Activated CD4-positive, CD25-positive, alpha-beta regulatory T cell treated with anti-CD3 and anti-CD28 coated beads, Interleukin-2, amount 50 U/mL, for 16 hours (primary cell): ENCODE measurements around the gene ARHGAP33.
A peak's percentile ranks its signal among the peaks of the same experiment; 100 is the strongest.

Source experiments
- DNase-seq: peaks from one replicate; pipeline ENCODE4 v3.0.0-alpha.2; 2020; ENCODE audit warnings: low read depth, low spot score

The ARHGAP33 gene

GRCh38 chr19:35775298-35776101 is at the start of gene ARHGAP33:
TSS of gene ARHGAP33 (plus strand) at chr19:35775564. CDS start at chr19:35775659, 95 bp downstream.
- DNase-seq = peak; percentile 97

GRCh38 chr19:35727053-35727955 is 48.1 kb upstream of the ARHGAP33 start:
- no peak for DNase-seq

GRCh38 chr19:35727956-35728706 is 47.2 kb upstream of the ARHGAP33 start:
- DNase-seq = no peak

- DNase-seq = no peak
Observed at GRCh38 chr19:35729021-35729420, 46.3 kb upstream of the ARHGAP33 start.

GRCh38 chr19:35729763-35730162 is 45.6 kb upstream of the ARHGAP33 start:
- DNase-seq = no peak

- no peak for DNase-seq
Observed at GRCh38 chr19:35730326-35730725, 45.0 kb upstream of the ARHGAP33 start.

- DNase-seq = no peak
Observed at GRCh38 chr19:35731353-35731752, 44.0 kb upstream of the ARHGAP33 start.

- DNase-seq = no peak
Observed at GRCh38 chr19:35731779-35732405, 43.5 kb upstream of the ARHGAP33 start.

- no peak for DNase-seq
Observed at GRCh38 chr19:35732540-35733179, 42.7 kb upstream of the ARHGAP33 start.

GRCh38 chr19:35733180-35734125 is 41.9 kb upstream of the ARHGAP33 start:
- DNase-seq = no peak

GRCh38 chr19:35734273-35734672 is 41.1 kb upstream of the ARHGAP33 start:
- no peak for DNase-seq

- no peak for DNase-seq
Observed at GRCh38 chr19:35734889-35735288, 40.5 kb upstream of the ARHGAP33 start.

- DNase-seq = no peak
Observed at GRCh38 chr19:35736913-35737886, 38.2 kb upstream of the ARHGAP33 start.

- DNase-seq = no peak
Observed at GRCh38 chr19:35738021-35738886, 37.1 kb upstream of the ARHGAP33 start.

GRCh38 chr19:35738887-35739229 is 36.5 kb upstream of the ARHGAP33 start:
- no peak for DNase-seq

- DNase-seq = no peak
Observed at GRCh38 chr19:35739275-35740107, 35.9 kb upstream of the ARHGAP33 start.

- DNase-seq = no peak
Observed at GRCh38 chr19:35740108-35740422, 35.3 kb upstream of the ARHGAP33 start.
